Spleen (tissue), 11 donors: Measurements from ENCODE around the gene RAB11FIP4. TPM values are rescaled to one million over a fixed set of nuclear protein-coding genes. Genes with fewer than 3 reads are reported as not detected.

Experiments
- DNase-seq: peaks from one replicate; pipeline ENCODE4 v3.0.0-alpha.2; 2020
- H3K27ac ChIP-seq, 8 donors: fragments of 200-600 bp; sonication (generic) in 7 of 8; 1 replicate in 4 of 8; 2 replicates in 4 of 8; pipeline versions ENCODE4 v1.5.0 to v1.8.0; 2016 to 2021; ENCODE audit warnings: inconsistent platforms in 4 of 8, mild to moderate bottlenecking in 4 of 8, moderate library complexity in 1 of 8
- H3K27me3 ChIP-seq, 7 donors: fragments of 200-600 bp; sonication (generic) in 6 of 7; replicated peaks in 1 of 7; 1 replicate in 4 of 7; 2 replicates in 3 of 7; pipeline versions ENCODE4 v1.5.0 to v1.8.0; 2016 to 2021; ENCODE audit warnings: inconsistent platforms in 3 of 7, mild to moderate bottlenecking in 1 of 7
- H3K36me3 ChIP-seq, 6 donors: fragments of 200-600 bp; sonication (generic) in 5 of 6; 1 replicate in 4 of 6; 2 replicates in 2 of 6; pipeline versions ENCODE4 v1.5.0 to v1.8.0; 2016 to 2021; ENCODE audit warnings: inconsistent platforms in 2 of 6
- H3K4me1 ChIP-seq, 6 donors: fragments of 200-600 bp; sonication (generic) in 5 of 6; 1 replicate in 3 of 6; 2 replicates in 3 of 6; pipeline versions ENCODE4 v1.5.0 to v1.8.0; 2016 to 2021; ENCODE audit warnings: inconsistent platforms in 3 of 6
- H3K4me3 ChIP-seq, 8 donors: fragments of 200-600 bp; sonication (generic) in 7 of 8; 1 replicate in 4 of 8; 2 replicates in 4 of 8; pipeline versions ENCODE4 v1.5.0 to v1.8.0; 2016 to 2021; ENCODE audit warnings: inconsistent platforms in 4 of 8, mild to moderate bottlenecking in 4 of 8, moderate library complexity in 2 of 8
- H3K9me3 ChIP-seq, 8 donors: fragments of 200-600 bp; sonication (generic) in 7 of 8; 1 replicate in 4 of 8; 2 replicates in 4 of 8; pipeline versions ENCODE4 v1.5.0 to v1.8.0; 2016 to 2021; ENCODE audit warnings: inconsistent platforms in 4 of 8
- CTCF ChIP-seq, 11 experiments: fragments of 200-600 bp in 7 of 11; fragments of 450-650 bp in 4 of 11; sonication (generic) in 4 of 11; IDR thresholded peaks in 8 of 11; conservative IDR thresholded peaks in 3 of 11; 1 replicate in 7 of 11; 2 replicates in 4 of 11; pipeline versions ENCODE4 v1.4.0 to v1.8.0; 2016 to 2021; ENCODE audit warnings: antibody characterized with exemption in 11 of 11, inconsistent platforms in 4 of 11, mild to moderate bottlenecking in 1 of 11
- POLR2A ChIP-seq, 3 donors: fragments of 450-650 bp; IDR thresholded peaks; one replicate each; pipeline ENCODE4 v1.5.1; 2017; ENCODE audit warnings: antibody characterized with exemption in 3 of 3, mild to moderate bottlenecking in 1 of 3
- POLR2AphosphoS5 ChIP-seq, 3 donors: sonication (generic); formaldehyde crosslinking; IDR thresholded peaks; one replicate each; pipeline ENCODE4 v1.5.1; 2017; ENCODE audit warnings: antibody characterized with exemption in 3 of 3
- WGBS, 5 donors: extraction: QIAGEN DNeasy Blood & Tissue Kit in 3 of 5; methylation state at CpG; one replicate each; pipeline versions ENCODE4 v1.1.5 to v1.1.7; 2013 to 2018; 5-methylcytosine and 5-hydroxymethylcytosine counted together
- intact Hi-C: fragments of 100-400 bp; cut with DNase I; formaldehyde crosslinking; loops from one replicate; pipeline ENCODE4 v1.15.0; 2023; ENCODE audit warnings: low total_unique reads
- polyA plus RNA-seq, 3 donors: library from polyadenylated mRNA; stranded (reverse); fragments of 200-250 nt; gene quantifications; one replicate each; pipeline ENCODE4 v1.2.1, GENCODE V29; 2013
- total RNA-seq, 7 donors: library from RNA; depleted of rRNA in 3 of 7; stranded (reverse); fragments of >200 nt in 3 of 7; fragmentation: NEBNext Ultra II Directional in 4 of 7; extraction: Animal tissue kit (Norgen Biotek cat#: 25700) in 4 of 7; gene quantifications; one replicate each; pipeline versions ENCODE4 v1.1.0 to v1.2.1, GENCODE V29; 2016 to 2021
- donor health status: healthy with polysubstance abuse.
- donor health status: DM: no; HTN: no; CAD: no; lungs with moderate emphysema.
- donor health status: DM: no; HTN: no; CAD: no.
- donor health status: Bipolar disorder and iron deficiency.
- donor health status: healthy.
- donor health status: DM: no; HTN: no; CAD: no.
- donor health status: DM: yes; HTN: yes; CAD: no.

RAB11FIP4 gene
- total and polyA plus RNA-seq, 10 donors: 5.5 to 25.2 (median 20.9) TPM

- Histone ChIP-seq H3K27ac (peak overlapping the region in 7 of 8 donors; percentile 3 to 71 (median 51)), H3K27me3 (no peaks in the 10 kb centered on the region)
- WGBS, 5 donors: 51 to 58% (median 57%) methylated on average over 6 of the region's 6 CpGs
Observed at GRCh38 chr17:31374094-31374447, 17.4 kb upstream of the RAB11FIP4 start.

GRCh38 chr17:31374503-31374902 is 17.0 kb upstream of the RAB11FIP4 start:
- TF ChIP-seq CTCF (IDR thresholded peaks at IDR 0.05 in 8 of 11, conservative IDR thresholded peaks at IDR 0.05 in 3 of 11): no peak
- TF ChIP-seq POLR2A (IDR thresholded peaks at IDR 0.05): no peak
- TF ChIP-seq POLR2AphosphoS5 (IDR thresholded peaks at IDR 0.05): no peak
- Histone ChIP-seq H3K9me3 (no peaks in the 10 kb centered on the region), H3K4me1 (peaks cover 0 to 48% (median 43%) of the 10 kb centered on the region in 6 donors), H3K27me3 (no peaks in the 10 kb centered on the region), H3K27ac (peak overlapping the region in 6 of 8 donors; percentile 3 to 71 (median 56)), H3K4me3 (no peak overlapping the region), H3K36me3 (peaks cover 0 to 36% (median 0%) of the 10 kb centered on the region in 6 donors)
- intact Hi-C loops: loop anchor here (10.0 kb wide), 2 partner anchors 140 to 360 kb away; no protein-coding TSS in a partner anchor
- no peak for DNase-seq
- 72 to 86% (median 82%) methylated on average over 2 of the region's 2 CpGs for WGBS, 5 donors

More at GRCh38 chr17:31374094-31374447, 17.4 kb upstream of the RAB11FIP4 start:
- H3K36me3 ChIP-seq: peaks cover 0 to 36% (median 0%) of the 10 kb centered on the region in 6 donors
- TF ChIP-seq POLR2A (IDR thresholded peaks at IDR 0.05) (no peak), POLR2AphosphoS5 (IDR thresholded peaks at IDR 0.05) (peak in 1 of 3 donors; percentile 45)
- H3K4me1 ChIP-seq: peaks cover 0 to 48% (median 43%) of the 10 kb centered on the region in 6 donors
- no peaks in the 10 kb centered on the region for H3K9me3 ChIP-seq
- intact Hi-C loops: loop anchor here (10.0 kb wide), 2 partner anchors 139 to 359 kb away; no protein-coding TSS in a partner anchor
- DNase-seq: no peak
- peak overlapping the region in 1 of 8 donors; percentile 30 for H3K4me3 ChIP-seq

- no peak overlapping the region for H3K4me3 ChIP-seq
- no peaks in the 10 kb centered on the region for H3K9me3 ChIP-seq
- H3K36me3 ChIP-seq: peaks cover 0 to 51% (median 0%) of the 10 kb centered on the region in 6 donors
- intact Hi-C loops: loop anchor here (10.0 kb wide), 2 partner anchors 144 to 364 kb away; no protein-coding TSS in a partner anchor
- H3K27ac ChIP-seq: no peak overlapping the region
- TF ChIP-seq POLR2A (IDR thresholded peaks at IDR 0.05): no peak
- no peak for TF ChIP-seq POLR2AphosphoS5 (IDR thresholded peaks at IDR 0.05)
- no peak for TF ChIP-seq CTCF (IDR thresholded peaks at IDR 0.05 in 8 of 11, conservative IDR thresholded peaks at IDR 0.05 in 3 of 11)
- DNase-seq: no peak
- peaks cover 0 to 13% (median 10%) of the 10 kb centered on the region in 6 donors for H3K4me1 ChIP-seq
- no peaks in the 10 kb centered on the region for H3K27me3 ChIP-seq
Observed at GRCh38 chr17:31378638-31379037, 12.8 kb upstream of the RAB11FIP4 start.

- intact Hi-C loops: loop anchor here (10.0 kb wide), 2 partner anchors 145 to 365 kb away; no protein-coding TSS in a partner anchor
- Histone ChIP-seq H3K9me3 (no peaks in the 10 kb centered on the region), H3K27me3 (no peaks in the 10 kb centered on the region), H3K4me3 (no peak overlapping the region), H3K36me3 (peaks cover 0 to 41% (median 0%) of the 10 kb centered on the region in 6 donors), H3K4me1 (peaks cover 0 to 2% (median under 1%) of the 10 kb centered on the region in 6 donors), H3K27ac (no peak overlapping the region)
- WGBS, 5 donors: 93 to 100% (median 98%) methylated on average over 1 of the region's 1 CpG
- TF ChIP-seq CTCF (IDR thresholded peaks at IDR 0.05 in 8 of 11, conservative IDR thresholded peaks at IDR 0.05 in 3 of 11): no peak
- TF ChIP-seq POLR2AphosphoS5 (IDR thresholded peaks at IDR 0.05): no peak
- TF ChIP-seq POLR2A (IDR thresholded peaks at IDR 0.05): no peak
- DNase-seq: no peak
Observed at GRCh38 chr17:31379597-31380205, 11.8 kb upstream of the RAB11FIP4 start.
